NOMO-1 treated with dmso at 0.1 percent for 144 hours (cell line): ENCODE measurements around the gene EFEMP2.

Source experiments
- DNase-seq: peaks from one replicate; lab custom pipeline; 2025; ENCODE audit not compliant: unreplicated experiment; lab: John Stamatoyannopoulos, UW

The EFEMP2 gene

DNA sequence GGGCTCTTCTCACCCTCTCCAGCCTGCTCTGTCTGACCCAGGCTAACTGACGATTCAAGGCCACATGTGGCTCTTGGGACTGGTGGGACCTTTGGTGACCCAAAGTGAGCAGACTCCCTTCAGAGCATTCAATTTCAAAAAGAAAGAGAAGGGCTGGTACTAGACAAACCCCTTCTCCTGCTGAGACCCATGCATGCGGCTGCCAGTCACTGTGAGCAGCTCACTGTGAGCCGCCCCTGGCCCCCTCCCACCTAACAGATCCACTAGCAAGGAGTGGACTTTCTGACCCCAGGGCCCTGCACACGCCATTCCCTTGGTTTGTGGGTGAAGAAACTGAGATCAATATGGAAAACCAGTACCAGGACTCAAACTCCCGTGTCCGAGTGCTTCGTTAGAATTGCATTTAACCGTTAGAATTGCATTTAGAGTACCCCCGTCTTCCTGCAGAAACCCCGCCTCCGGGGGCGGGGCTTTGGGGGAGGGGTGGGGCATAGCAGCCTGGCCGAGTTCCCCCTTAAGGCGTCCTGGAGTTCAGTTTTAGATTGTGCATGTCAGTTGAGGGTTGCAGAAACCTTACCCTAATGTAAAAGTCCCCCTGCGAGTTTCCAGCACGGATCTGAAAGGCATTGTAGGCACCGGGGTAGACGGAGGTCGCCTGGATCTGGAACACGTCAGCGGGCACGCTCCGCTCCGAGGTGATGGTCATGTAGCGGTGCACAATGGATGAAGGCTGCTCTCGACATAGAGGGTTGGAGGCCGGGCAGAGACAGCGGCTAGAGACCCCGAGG, 5.1 kb downstream of the EFEMP2 start:
- DNase-seq, result no peak

DNA sequence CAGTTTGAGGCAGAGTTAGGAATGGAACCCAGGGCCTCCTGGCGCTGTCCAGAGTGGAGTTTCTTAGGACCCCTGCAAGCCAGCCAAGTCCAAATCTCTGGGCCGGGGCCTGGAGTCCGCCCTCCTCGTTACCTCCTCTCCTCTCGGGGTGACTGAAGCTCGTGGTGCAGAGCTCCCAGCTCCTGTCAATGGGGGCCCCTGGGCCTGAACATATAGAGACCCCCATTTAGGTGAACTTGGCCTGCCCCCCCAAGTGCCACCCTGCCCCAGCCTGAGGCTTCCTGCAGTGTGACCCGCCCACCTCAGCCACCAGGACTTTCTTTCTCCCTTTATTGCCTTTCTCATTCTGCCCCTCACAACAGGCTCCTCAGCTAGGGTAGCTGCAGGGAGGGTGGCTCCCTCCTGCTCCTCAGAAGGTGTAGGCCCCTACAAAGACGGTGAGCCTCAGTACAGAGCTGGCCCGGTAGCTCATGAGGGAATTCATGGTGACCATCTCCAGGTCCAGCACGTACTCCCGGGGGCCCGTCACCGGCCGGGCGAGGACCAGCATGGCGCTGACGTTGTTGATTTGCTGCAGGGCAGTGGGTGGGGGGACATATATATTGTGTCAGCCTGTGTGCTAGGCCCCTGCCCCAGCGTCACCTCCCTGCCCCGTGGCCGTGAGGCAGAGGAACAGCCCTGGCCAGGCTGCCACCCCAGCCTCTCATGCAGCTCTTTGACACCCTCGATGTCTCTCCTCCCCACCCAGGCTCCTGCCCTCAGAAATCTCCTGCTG, 5.9 kb downstream of the EFEMP2 start:
- DNase-seq, result no peak

DNA sequence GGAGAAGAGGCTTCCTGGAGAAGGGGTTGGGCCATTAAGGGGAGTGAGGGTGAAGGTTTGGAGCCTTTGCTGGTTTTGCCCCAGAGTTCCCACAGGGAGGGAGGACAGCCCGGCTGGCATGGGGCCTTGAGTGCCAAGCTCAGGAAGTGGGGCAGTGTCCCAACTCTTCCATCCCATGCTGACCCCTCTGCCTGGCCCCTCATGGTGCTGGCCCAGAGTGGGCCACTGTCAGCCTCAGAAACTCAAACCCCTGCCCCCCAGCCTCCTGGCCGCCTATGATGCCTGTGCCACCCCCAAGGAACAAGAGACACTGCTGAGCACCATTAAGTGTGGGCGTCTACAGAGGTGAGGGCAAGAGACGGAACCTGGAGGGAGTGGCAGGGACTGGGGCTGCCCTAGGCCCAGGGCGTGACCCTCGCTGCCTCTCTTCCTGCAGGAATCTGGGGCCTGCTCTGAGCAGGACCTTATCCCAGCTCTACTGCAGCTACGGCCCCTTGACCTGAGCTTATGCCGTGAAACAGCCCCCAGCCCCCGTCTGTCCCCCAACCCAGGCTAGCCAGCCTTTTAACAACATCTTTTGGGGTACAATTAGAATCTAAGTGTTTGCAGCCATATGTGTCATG, 6.9 kb downstream of the EFEMP2 start:
- DNase-seq, result no peak

DNA sequence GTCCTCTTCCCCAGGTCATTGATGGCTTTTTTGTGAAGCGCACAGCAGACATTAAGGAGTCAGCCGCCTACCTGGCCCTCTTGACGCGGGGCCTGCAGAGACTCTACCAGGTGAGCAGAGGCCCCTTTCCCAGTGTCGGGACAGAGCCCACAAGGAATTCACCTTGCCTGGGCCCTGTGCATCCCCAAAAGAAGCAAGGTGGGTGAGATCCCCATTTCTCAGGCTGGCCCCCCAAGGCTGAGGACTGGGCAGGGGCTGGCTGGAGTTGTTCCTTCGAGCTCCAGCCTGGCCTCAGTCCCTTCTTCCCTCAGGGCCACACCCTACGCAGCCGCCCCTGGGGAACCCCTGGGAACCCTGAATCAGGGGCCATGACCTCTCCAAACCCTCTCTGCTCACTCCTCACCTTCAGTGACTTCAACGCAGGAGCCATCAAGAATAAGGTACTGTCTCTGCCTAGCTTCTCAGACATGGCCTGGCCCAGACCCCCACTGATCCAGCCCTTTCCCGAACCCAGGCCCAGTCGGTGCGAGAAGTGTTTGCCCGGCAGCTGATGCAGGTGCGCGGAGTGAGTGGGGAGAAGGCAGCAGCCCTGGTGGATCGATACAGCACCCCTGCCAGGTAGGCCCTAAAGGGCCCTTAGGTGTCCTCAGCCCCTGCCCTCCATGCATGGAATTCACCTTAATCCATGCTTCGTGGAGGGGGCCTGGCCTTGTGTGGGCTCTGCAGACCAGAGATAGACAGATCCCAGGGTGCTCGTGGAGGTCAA, 7.7 kb downstream of the EFEMP2 start:
- no peak for DNase-seq

DNA sequence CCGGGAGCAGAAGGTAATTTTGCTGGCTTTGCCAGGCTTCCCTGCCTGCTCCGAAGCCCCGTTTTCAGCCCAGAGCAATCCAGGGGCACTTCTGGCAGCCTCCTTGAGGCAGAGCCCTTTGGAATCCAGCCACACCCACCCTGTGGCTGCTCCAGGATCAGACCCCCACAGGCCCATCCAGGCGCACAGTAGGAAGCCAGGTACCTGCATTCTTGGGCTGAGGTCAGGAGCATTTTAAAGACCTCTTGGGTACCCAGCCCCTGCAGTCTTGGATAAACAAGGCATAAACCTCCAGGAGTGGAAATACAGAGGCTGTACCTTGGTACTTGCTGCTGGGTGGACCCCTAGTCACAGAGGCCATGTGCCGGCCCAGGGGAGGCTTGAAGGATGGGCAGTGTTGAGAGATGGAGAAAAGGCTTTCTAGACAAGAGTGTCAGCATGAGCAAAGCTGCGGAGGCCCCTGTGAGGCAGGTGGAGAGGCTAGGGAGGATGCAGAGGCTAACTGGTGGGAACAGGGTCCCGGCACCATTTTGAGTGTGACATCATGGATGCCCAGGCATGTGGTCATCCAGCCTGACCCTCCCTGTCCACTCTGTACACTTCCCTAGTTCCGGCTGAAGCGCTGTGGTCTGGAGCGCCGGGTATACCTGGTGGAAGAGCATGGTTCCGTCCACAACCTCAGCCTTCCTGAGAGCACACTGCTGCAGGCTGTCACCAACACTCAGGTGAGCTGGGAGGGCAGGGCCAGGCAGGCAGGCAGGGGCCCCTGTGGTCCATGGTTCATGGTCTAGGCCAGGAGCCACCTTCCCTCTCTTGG, 8.5 kb downstream of the EFEMP2 start:
- no peak for DNase-seq

DNA sequence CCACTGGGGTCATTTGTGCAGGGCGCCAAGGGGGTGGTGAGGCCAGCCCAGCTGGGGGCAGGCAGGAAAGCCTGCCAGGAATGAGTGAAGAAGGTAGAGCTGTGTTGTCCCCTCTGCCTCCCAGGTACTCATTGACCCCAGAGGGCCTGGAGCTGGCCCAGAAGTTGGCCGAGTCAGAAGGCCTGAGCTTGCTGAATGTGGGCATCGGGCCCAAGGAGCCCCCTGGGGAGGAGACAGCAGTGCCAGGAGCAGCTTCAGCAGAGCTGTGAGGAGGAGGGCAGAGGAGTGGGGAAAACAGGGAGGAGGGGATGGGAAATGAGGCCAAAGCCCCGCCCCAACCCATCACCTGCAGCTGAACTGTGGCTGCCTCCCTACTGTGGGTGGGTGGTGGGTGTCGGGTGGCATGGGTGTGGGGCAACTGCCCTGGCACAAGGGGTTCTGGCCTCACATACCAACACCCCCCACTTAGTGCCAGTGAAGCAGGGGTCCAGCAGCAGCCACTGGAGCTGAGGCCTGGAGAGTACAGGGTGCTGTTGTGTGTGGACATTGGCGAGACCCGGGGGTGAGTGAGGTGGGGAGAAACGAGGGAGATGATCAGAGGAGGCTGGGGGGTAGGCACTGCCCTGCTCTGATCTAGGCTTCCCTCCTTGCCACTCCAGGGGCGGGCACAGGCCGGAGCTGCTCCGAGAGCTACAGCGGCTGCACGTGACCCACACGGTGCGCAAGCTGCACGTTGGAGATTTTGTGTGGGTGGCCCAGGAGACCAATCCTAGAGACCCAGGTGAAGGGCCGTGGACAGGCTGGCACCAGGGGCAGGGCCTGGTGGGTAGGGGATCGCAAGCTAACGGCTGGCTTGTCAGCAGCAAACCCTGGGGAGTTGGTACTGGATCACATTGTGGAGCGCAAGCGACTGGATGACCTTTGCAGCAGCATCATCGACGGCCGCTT, 9.4 kb downstream of the EFEMP2 start:
- DNase-seq, result no peak

DNA sequence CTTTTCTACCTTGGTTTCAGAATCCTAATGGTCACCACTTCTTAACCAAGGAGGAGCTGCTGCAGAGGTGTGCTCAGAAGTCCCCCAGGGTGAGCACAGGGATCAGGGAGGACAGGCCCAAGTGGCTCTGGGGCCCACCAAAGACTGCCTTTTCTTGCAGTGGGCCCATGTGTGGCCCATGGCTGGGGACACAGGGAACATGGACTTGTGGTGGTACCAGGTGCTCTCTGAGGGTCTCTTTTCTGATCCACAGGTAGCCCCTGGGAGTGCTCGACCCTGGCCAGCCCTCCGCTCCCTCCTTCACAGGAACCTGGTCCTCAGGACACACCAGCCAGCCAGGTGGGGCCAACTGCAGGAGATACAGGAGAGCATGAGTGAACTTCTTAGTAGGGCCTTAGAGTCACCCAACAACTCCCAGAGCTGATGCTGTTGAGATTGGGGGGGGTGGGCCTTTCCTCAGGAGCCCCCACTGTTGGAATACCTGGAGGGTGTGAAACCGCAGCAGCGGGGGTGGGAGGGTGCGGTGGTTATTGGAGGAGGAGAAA, 10.3 kb downstream of the EFEMP2 start:
- DNase-seq, result no peak

DNA sequence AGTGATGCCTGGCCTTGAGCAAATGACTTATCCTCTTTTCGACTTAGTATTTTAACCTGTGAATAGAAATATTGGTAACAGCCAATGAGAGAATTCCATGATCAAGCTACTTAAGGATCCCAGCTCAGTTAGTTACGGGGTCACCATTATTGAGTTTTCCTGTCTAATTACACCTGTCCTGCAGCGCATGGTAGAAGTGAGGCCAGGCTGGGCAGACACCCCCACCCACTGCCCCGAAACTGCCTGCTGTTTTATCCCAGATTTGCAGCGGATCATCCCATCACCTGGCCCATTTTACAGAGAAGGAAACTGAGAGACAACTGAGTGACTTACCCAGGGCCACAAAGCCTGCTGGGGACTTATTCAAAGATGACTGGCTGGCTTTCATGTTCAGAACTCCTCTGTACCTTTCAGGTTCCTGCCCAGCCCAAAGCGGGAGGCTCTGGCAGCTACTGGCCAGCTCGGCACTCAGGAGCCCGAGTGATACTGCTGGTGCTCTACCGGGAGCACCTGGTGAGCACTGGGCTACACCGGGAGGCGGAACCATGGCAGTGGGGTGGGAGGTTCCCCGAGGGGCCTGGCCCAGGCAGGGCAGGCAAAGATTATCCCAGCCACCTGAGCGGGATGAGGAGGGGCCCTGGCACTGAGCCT, 10.9 kb downstream of the EFEMP2 start:
- DNase-seq, result no peak

DNA sequence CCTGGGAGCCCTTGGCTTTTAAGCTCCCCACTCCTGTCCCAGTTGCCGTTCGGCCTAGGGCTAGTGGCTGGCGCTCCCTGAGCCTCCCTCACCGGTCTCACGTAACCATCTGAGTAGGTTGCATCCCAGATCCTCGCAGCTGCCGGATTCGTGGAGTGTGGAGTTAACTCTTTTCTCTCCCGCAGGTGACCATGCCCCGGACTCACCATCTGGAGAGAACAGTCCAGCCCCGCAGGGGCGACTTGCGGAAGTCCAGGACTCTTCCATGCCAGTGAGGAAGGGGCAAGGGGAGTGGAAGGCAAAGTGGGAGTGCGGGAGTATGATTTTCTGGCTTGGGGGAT, 11.5 kb downstream of the EFEMP2 start:
- DNase-seq, result no peak

DNA sequence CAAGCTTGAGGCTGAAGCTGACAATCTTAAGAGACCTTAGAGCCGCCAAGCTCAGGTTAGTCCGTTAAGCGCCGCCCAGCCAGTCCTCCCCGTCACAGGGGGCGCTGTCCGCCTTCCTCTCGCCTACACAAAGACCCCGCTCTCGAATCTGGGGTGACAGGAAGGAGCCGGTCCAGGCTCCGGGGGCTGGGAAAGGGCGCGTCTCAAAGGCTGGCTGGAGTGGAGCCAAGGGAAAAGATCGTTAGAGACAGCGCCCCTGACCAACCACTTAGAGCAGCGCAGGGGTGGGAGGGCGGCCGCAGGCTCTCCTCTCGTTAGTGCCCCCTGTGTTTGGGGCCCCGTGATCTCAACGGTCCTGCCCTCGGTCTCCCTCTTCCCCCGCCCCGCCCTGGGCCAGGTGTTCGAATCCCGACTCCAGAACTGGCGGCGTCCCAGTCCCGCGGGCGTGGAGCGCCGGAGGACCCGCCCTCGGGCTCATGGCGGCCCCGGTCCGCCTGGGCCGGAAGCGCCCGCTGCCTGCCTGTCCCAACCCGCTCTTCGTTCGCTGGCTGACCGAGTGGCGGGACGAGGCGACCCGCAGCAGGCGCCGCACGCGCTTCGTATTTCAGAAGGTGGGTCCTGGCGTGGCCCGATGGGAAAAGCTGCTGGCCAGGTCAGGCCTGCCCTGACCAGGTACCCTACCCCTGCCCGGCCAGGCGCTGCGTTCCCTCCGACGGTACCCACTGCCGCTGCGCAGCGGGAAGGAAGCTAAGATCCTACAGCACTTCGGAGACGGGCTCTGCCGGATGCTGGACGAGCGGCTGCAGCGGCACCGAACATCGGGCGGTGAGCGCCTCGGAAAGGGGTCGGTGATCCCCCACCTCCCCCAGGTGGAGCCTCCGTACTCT, 12.1 kb downstream of the EFEMP2 start, which contains the start of gene MUS81:
TSS of gene MUS81 (plus strand) at position 156 of the 887 bp plus-strand sequence. CDS start at position 477, 321 bp downstream.
- DNase-seq, result peak; percentile 98

DNA sequence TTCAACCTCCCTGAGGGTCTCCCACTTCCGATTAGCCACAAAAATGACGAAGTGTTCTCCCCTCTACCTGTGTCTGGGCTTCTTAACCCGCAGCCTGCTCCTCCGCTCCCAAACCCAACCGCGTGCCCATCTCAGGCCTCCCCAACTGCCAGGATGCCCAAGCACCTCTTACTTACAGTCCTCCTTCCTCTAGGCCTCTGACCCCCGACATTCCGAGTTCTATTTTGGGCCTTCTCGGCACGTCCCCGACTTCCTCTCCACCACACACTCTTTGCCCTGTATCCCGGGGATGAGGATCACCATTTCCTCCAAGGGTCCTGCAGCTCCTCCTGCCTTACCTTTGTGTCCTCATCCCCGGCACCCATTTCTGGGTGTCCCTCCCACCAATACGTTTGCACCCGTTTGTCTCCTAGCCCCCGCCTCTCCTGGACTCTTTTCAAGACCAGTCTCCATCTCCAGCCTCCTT, 12.8 kb downstream of the EFEMP2 start:
- peak; percentile 64 for DNase-seq

DNA sequence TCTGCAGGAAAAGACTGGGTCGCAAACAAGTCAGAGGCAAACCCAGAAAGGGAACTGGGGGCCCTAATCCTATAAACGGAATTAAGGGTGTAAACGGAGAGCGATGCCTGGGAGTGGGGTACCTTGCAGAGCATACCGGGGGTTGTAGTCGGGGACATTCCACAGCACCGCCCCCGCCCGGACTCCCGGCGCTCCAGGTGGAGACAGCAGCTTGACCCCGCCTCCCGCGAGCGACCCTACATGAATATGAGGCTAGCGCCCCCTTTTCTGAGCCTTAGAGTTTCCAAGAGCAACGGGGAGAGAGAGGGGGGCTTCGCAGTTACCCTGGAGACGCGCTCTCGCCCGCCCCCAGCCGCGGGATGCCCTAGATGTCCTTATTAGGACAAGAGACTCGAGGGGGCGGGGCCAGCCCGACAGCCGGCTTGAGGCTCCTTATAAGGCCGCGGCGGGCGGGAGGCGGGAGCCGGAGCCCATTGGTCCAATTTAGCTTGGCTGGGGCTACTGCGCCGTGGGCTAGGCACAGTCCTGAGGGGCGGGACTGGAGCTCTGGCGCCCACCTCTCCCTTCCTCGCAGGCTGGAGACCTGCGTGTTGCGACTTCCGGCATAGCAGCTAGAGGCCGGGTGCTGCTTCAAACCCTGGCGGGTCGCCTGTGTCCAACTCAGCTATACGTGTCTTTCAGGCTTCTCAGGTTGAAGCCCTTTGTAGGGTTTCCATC, 13.3 kb downstream of the EFEMP2 start:
- peak; percentile 99 for DNase-seq

DNA sequence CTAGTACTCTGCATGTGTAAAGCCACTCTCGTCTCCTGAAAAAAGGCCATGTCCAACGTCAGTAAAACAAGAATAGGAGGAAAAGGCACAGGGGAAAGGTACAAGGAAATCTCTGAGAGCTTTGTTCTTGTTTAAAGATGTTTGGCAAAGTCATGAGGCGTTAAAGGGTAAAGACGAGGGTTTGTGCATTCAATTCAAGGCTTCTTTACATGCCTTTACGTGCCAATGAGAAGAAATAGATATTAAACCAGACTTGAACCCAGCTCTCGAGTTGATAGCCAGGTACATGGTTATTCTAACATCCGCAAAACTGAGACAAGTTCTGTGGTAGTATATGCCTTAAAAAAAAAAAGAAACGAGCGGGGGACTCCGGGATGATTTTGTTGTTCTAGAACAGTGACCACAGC, 13.9 kb downstream of the EFEMP2 start:
- no peak for DNase-seq

DNA sequence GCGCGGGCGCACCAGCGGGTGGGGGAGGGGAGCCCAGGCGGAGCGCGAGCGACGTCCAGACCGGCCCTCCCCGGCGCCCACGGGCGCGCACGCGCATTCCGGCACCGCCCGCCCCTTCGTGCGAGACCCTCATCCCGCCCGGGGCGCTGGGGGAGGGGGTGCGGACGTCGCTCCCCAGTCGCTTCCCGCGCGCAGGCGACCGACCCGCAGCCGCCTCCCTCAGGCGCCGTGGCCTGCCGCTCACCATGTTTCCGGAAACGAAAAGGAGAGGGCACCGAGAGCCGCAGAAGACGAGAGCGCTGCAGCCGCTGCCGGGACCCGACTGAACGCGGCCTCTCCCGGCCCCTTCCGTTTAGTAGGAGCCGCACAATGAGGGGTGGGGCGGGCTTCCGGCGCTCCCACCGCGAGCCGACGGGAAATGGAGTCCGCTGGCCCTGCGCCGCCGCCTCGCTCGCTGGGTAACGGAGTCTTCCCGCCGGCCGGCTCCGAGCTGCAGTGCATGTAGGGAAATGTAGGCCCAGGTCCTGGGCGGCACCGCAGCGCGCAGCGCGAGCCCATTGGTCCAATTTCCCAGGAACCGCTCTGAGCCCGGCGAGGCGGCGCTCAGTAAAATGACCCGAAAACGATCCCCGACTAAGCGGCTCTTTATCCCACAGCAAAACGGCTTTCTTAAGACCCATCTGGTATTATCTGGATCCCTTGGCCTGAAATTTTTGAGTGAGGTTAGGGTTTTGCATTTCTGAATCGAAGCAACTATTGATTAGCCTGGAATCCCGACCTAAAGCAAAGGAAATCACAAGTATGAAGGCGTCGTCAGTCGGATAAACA, 14.5 kb downstream of the EFEMP2 start, which contains the start of gene CFL1:
TSS of gene CFL1 (minus strand) at position 328 of the 828 bp plus-strand sequence. CDS start at position 247, 81 bp downstream.
- DNase-seq, result peak; percentile 97

DNA sequence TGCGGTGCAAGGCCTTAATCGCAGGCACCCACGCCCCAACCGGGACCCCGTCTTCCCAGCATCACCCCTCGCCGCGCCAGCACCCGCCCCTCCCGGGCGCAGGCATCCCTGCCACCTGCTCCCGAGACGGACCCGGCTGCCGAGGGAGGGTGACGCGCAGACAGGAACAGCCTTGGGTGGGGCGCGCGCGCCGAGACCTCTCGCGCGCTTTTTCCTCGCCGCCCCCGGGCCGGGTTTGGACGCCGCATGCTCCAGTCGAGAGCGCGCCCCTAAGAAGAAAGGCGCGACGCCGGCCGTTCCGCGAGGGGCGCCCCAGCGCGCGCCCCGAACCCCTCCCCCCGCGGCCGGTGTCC, 15.1 kb downstream of the EFEMP2 start:
- DNase-seq, result no peak
